ENCODE results near the gene ATP10B.

ATP10B gene

DNA sequence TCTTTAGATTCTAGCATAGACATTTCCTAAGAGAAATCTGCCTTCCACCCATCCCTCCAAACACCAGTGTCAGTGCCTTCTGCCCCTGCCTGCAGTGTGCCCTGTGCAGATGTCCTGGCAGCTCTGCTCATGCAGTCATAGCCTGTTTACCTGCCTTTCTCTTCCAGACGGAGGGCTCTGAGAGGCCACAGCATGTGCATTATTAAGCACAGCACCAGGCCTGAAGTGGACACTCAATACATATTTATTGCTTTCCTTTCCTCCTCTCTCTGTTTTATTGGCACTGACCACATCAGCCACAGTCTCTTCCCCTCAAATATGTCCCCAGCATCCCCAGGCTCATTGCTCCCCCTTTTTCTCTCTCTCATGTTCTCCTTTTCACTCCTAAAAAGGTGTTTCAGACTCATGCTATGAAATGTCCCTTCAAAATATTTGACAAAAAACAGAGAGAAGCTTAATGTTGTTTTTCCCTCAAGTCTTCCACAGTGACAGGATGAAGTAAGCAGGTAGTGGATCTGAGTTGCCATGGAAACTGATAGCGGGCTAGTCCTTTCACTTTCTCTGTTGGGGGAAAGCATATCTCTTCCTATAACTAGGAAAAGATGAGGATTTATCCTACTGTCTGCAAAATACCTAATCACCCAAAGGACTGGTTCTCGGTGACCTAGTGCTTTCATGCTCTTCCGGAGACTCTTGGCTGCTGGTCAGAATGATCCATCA, 100.9 kb downstream of the ATP10B start:
- H3K79me2 ChIP-seq: no peaks in the 10 kb centered on the region
- no peak overlapping the region for H3K4me2 ChIP-seq (ENCODE audit: low read length)
- no peak overlapping the region for H3K9ac ChIP-seq
- H3K4me3 ChIP-seq (ENCODE audit: low read depth, low read length): no peak overlapping the region
- no peaks in the 10 kb centered on the region for H3K36me3 ChIP-seq (ENCODE audit: control insufficient read depth, insufficient read depth, low read length)
- no peaks in the 10 kb centered on the region for H3K4me1 ChIP-seq
- H3K27ac ChIP-seq: no peak overlapping the region
- TF ChIP-seq, protein P1, sequence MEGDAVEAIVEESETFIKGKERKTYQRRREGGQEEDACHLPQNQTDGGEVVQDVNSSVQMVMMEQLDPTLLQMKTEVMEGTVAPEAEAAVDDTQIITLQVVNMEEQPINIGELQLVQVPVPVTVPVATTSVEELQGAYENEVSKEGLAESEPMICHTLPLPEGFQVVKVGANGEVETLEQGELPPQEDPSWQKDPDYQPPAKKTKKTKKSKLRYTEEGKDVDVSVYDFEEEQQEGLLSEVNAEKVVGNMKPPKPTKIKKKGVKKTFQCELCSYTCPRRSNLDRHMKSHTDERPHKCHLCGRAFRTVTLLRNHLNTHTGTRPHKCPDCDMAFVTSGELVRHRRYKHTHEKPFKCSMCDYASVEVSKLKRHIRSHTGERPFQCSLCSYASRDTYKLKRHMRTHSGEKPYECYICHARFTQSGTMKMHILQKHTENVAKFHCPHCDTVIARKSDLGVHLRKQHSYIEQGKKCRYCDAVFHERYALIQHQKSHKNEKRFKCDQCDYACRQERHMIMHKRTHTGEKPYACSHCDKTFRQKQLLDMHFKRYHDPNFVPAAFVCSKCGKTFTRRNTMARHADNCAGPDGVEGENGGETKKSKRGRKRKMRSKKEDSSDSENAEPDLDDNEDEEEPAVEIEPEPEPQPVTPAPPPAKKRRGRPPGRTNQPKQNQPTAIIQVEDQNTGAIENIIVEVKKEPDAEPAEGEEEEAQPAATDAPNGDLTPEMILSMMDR (IDR thresholded peaks at IDR 0.05): no peak
- no peaks in the 10 kb centered on the region for H3K27me3 ChIP-seq (ENCODE audit: control insufficient read depth, insufficient read depth, low read length)
- no peak overlapping the region for H2AFZ ChIP-seq
- H3K9me3 ChIP-seq (ENCODE audit: control insufficient read depth, low read length): no peaks in the 10 kb centered on the region

DNA sequence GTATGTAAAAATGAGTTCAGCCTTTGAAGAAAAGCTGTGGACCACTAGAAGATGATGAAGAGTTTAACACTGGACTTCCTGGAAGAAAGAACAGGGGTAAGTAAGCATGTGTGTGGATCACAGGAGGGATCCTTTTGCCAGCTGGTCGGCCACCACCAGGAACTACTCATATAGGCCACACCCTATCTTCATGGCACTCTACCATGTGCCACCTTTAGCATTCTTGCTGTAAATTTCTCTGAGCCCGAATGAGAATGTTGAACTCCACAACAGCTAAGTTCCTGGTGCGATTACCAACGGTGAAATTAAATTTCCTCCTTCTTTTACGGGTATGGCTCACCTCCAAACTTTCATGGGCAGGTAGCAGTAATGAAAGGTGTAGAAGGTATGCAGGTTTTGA, 102.3 kb downstream of the ATP10B start:
- no peaks in the 10 kb centered on the region for H3K4me1 ChIP-seq
- H3K36me3 ChIP-seq (ENCODE audit: control insufficient read depth, insufficient read depth, low read length): no peaks in the 10 kb centered on the region
- TF ChIP-seq, protein P1 (IDR thresholded peaks at IDR 0.05): no peak
- H3K9ac ChIP-seq: no peak overlapping the region
- H3K4me3 ChIP-seq (ENCODE audit: low read depth, low read length): no peak overlapping the region
- H2AFZ ChIP-seq: no peak overlapping the region
- H3K27me3 ChIP-seq (ENCODE audit: control insufficient read depth, insufficient read depth, low read length): no peaks in the 10 kb centered on the region
- H3K9me3 ChIP-seq (ENCODE audit: control insufficient read depth, low read length): no peaks in the 10 kb centered on the region
- no peak overlapping the region for H3K4me2 ChIP-seq (ENCODE audit: low read length)
- H3K27ac ChIP-seq: no peak overlapping the region
- H3K79me2 ChIP-seq: no peaks in the 10 kb centered on the region

DNA sequence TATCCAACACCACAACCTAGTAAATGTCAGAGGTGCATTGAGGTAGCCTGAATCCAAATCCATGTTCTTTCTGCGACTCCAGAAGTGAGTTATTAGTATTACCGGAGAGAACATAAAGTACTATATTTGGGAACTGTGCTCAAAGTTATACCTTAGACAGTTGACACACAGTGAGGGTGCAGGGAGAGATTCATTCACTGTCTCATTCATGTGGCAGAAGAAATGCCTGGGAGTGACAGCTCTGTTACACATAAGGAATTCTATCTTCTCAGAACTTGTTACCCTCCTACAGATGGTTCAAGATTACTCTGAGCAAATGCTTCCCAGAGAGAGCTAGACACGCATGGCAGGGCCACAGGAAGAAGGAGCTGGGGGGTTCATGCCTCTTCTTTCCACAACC, 103.0 kb downstream of the ATP10B start:
- Histone ChIP-seq H3K79me2 (no peaks in the 10 kb centered on the region), H3K9ac (no peak overlapping the region), H3K27ac (no peak overlapping the region), H3K36me3 (ENCODE audit: control insufficient read depth, insufficient read depth, low read length) (no peaks in the 10 kb centered on the region), H3K4me2 (ENCODE audit: low read length) (no peak overlapping the region), H3K9me3 (ENCODE audit: control insufficient read depth, low read length) (no peaks in the 10 kb centered on the region), H3K4me3 (ENCODE audit: low read depth, low read length) (no peak overlapping the region), H3K4me1 (no peaks in the 10 kb centered on the region), H3K27me3 (ENCODE audit: control insufficient read depth, insufficient read depth, low read length) (no peaks in the 10 kb centered on the region), H2AFZ (no peak overlapping the region)
- TF ChIP-seq, protein P1 (IDR thresholded peaks at IDR 0.05): no peak

DNA sequence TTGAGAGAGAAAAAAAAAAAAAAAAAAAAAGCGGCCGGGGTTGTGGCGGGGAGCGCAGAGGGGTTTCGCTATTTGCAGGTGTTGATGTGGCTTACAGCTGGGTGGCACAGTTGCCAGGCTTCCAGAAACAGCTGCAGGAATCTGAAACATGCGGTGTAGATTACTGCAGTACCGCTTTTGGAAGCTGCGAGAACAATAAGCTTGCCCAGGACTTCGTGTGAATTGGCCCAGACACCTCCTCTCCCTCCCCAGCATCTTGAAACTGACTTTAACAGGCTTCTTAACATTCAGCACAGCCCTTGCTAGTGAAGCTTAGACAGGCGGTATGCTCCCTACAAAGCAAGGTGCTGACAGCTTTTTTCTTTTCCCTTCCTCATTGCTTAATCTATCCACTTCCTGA, 104.0 kb downstream of the ATP10B start:
- no peak overlapping the region for H3K4me3 ChIP-seq (ENCODE audit: low read depth, low read length)
- no peak overlapping the region for H3K9ac ChIP-seq
- no peak overlapping the region for H3K4me2 ChIP-seq (ENCODE audit: low read length)
- no peaks in the 10 kb centered on the region for H3K9me3 ChIP-seq (ENCODE audit: control insufficient read depth, low read length)
- H3K79me2 ChIP-seq: no peaks in the 10 kb centered on the region
- no peak overlapping the region for H3K27ac ChIP-seq
- TF ChIP-seq, protein P1 (IDR thresholded peaks at IDR 0.05): no peak
- H3K36me3 ChIP-seq (ENCODE audit: control insufficient read depth, insufficient read depth, low read length): no peaks in the 10 kb centered on the region
- H3K27me3 ChIP-seq (ENCODE audit: control insufficient read depth, insufficient read depth, low read length): no peaks in the 10 kb centered on the region
- no peaks in the 10 kb centered on the region for H3K4me1 ChIP-seq
- no peak overlapping the region for H2AFZ ChIP-seq

DNA sequence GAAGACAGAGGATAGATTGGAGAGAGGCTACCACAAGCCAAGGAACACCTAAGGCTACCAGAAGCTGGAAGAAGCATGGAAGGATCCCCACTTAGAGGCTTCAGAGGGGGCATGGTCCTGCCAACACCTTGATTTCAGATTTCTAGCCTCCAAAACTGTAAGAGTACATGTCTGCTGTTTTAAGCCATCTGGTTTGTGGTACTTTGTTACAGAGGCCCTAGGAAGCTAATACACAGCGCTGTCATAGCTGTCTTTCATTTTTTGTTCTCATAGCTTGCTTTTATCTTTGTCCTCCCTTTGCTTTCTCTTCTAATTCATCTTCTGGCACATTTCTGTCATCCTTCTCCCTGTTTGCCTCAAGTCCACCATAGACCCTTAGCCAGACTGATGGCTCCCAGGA, 104.5 kb downstream of the ATP10B start:
- H3K9me3 ChIP-seq (ENCODE audit: control insufficient read depth, low read length): no peaks in the 10 kb centered on the region
- TF ChIP-seq, protein P1 (IDR thresholded peaks at IDR 0.05): no peak
- H3K27ac ChIP-seq: no peak overlapping the region
- H3K4me1 ChIP-seq: no peaks in the 10 kb centered on the region
- H3K4me2 ChIP-seq (ENCODE audit: low read length): no peak overlapping the region
- no peak overlapping the region for H2AFZ ChIP-seq
- H3K36me3 ChIP-seq (ENCODE audit: control insufficient read depth, insufficient read depth, low read length): no peaks in the 10 kb centered on the region
- no peaks in the 10 kb centered on the region for H3K27me3 ChIP-seq (ENCODE audit: control insufficient read depth, insufficient read depth, low read length)
- H3K79me2 ChIP-seq: no peaks in the 10 kb centered on the region
- no peak overlapping the region for H3K9ac ChIP-seq
- no peak overlapping the region for H3K4me3 ChIP-seq (ENCODE audit: low read depth, low read length)
